ENCODE measurements around the gene MANSC4. TPM values are rescaled to one million over a fixed set of nuclear protein-coding genes. Genes with fewer than 3 reads are reported as not detected.

MANSC4 gene
- total and polyA plus RNA-seq, 10 of the 15 experiments (the other 5 are each of a cell fraction or from before 2014, with no cell fraction given) = 0.18 to 0.21 (median 0.19) TPM; not detected in 7

DNA sequence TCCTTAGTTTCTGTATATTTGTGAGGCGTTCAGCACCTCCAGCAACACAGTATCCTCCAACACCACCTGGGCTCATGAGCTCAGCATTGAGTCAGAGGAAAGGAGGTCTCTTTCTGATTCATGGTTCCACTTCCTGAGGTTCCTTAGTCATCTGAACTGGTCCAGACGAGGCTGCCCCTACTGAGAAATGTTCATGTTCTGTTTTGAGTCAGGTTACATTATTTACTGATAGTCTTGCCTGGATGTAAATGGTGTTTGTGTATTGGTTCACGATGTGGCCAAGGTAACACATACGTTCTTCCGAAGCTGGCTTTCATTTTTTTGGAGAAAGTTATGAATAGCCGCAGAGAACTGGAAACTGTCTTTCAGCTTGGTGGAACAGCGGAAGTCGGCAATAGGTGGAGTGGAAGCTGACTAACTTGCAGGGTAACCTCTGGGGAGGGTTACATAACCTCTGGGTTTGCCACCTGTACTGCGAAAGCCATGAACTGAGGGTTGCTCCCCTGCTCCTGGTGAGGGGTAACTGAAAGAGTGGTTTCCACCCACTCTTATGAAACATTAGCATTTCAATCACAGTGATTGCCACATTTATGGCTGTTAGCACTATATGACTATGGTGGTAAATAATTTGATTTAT, 42.2 kb upstream of the MANSC4 start (continued):
- TF ChIP-seq JUNB (IDR thresholded peaks at IDR 0.05) (peak; percentile 95), NFXL1 (IDR thresholded peaks at IDR 0.05; ENCODE audit: borderline replicate concordance) (no peak)

- ATAC-seq = peak; percentile 61
- DNase-seq (ENCODE audit: low read depth, low spot score) = peak; percentile 48
- Histone ChIP-seq H3K27ac (ENCODE audit: control insufficient read depth, insufficient read depth) (no peak overlapping the region; the same call in 1 of the 2 replicates), H3K4me1 (ENCODE audit: control insufficient read depth, insufficient read depth, low read length) (peaks cover 34% of the 10 kb centered on the region), H3K9ac (ENCODE audit: control insufficient read depth, insufficient read depth, low read length) (no peak overlapping the region), H3K9me3 (replicated peaks; ENCODE audit: control insufficient read depth, insufficient read depth, low read length) (no peaks in the 10 kb centered on the region), H3K4me3 (no peak overlapping the region), H2AFZ (ENCODE audit: control insufficient read depth, low read depth, low read length) (no peak overlapping the region), H3K4me2 (ENCODE audit: control insufficient read depth, insufficient read depth) (peak overlapping the region; percentile 94), H3K36me3 (ENCODE audit: control insufficient read depth in 2 of 2, insufficient read depth in 2 of 2, low read length in 1 of 2) (no peaks in the 10 kb centered on the region), H4K20me1 (ENCODE audit: control insufficient read depth, insufficient read depth) (no peaks in the 10 kb centered on the region), H3K27me3 (replicated peaks in 1 of 2; ENCODE audit: control insufficient read depth in 2 of 2, insufficient read depth in 2 of 2, low read length in 1 of 2) (0 out of 4 replicates have a peak, but pooled peaks cover 0 to 2% of the 10 kb centered on the region in 2 experiments), H3K79me2 (ENCODE audit: control insufficient read depth, insufficient read depth, low read length) (no peaks in the 10 kb centered on the region)
- ChIA-PET CTCF (interaction anchor here (0.6 to 5.5 kb wide), 42 partner anchors 9 to 1051 kb away, joined by 3 to 122 read pairs (median 4); partner anchors contain the start of genes KLHL42 and MANSC4), SMC1A (ENCODE audit: uncharacterized antibody, unreplicated experiment) (interaction anchor here (0.6 to 4.6 kb wide), 19 partner anchors 12 to 119 kb away, joined by 3 to 70 read pairs (median 3); no protein-coding TSS in a partner anchor), POLR2A (interaction anchor here (0.9 to 1.4 kb wide), 2 partner anchors 13 to 88 kb away, joined by 3 to 4 read pairs; no protein-coding TSS in a partner anchor), RAD21 (ENCODE audit: unreplicated experiment) (interaction anchor here (0.9 to 3.9 kb wide), 12 partner anchors 20 to 120 kb away, joined by 3 to 43 read pairs (median 5); partner anchors contain the start of genes KLHL42 and MANSC4)
- in situ Hi-C loops (cut with MboI) = no loop called here
- peak; percentile 41 for FAIRE-seq
- no TSS peak for BruUV-seq (replicated peaks)
- 15% methylated on average over 7 of the region's 7 CpGs for WGBS (ENCODE audit: insufficient coverage, insufficient replicate concordance, low lambda C conversion rate, missing lambda C conversion rate)
- intact Hi-C loops (cut with micrococcal nuclease; ENCODE audit: unreplicated experiment) = loop anchor here (1.0 to 5.0 kb wide), 3 partner anchors 71 to 119 kb away; no protein-coding TSS in a partner anchor
- TF ChIP-seq RUNX3 (IDR thresholded peaks at IDR 0.05; ENCODE audit: low read length) (peak; percentile 74), RAD21 (IDR thresholded peaks at IDR 0.05; ENCODE audit: insufficient read depth, low read depth, low read length) (peak; percentile 68), SREBF1 (IDR thresholded peaks at IDR 0.05; ENCODE audit: low read length) (no peak), CREM (IDR thresholded peaks at IDR 0.05; ENCODE audit: low read depth) (no peak), PML (IDR thresholded peaks at IDR 0.05; ENCODE audit: low read length) (peak; percentile 1; the same call in 1 of the 2 replicates), NR2C1 (IDR thresholded peaks at IDR 0.05) (no peak), CHD1 (IDR thresholded peaks at IDR 0.05; ENCODE audit: low read depth, low read length) (no peak), JUNB (IDR thresholded peaks at IDR 0.05) (no peak), NR2C2 (IDR thresholded peaks at IDR 0.05; ENCODE audit: borderline replicate concordance, control insufficient read depth, insufficient read length, low read depth) (no peak), TCF3 (IDR thresholded peaks at IDR 0.05; ENCODE audit: borderline replicate concordance, insufficient read depth, low read depth, low read length) (no peak), CTCF (IDR thresholded peaks at IDR 0.05 in 2 of 3, conservative IDR thresholded peaks at IDR 0.05 in 1 of 3; ENCODE audit: control insufficient read depth in 2 of 3, extremely low read depth in 1 of 3, insufficient read depth in 1 of 3, low read depth in 3 of 3, low read length in 3 of 3) (peak; percentile 63 to 77 (median 71); a peak in 5 of 6 replicates), SMC3 (IDR thresholded peaks at IDR 0.05; ENCODE audit: borderline replicate concordance, low read length) (peak; percentile 51), ZNF217 (IDR thresholded peaks at IDR 0.05) (no peak)
- TF ChIP-seq, protein P1, sequence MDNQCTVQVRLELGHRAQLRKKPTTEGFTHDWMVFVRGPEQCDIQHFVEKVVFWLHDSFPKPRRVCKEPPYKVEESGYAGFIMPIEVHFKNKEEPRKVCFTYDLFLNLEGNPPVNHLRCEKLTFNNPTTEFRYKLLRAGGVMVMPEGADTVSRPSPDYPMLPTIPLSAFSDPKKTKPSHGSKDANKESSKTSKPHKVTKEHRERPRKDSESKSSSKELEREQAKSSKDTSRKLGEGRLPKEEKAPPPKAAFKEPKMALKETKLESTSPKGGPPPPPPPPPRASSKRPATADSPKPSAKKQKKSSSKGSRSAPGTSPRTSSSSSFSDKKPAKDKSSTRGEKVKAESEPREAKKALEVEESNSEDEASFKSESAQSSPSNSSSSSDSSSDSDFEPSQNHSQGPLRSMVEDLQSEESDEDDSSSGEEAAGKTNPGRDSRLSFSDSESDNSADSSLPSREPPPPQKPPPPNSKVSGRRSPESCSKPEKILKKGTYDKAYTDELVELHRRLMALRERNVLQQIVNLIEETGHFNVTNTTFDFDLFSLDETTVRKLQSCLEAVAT (IDR thresholded peaks at IDR 0.05) = no peak
- TF ChIP-seq, protein P2, sequence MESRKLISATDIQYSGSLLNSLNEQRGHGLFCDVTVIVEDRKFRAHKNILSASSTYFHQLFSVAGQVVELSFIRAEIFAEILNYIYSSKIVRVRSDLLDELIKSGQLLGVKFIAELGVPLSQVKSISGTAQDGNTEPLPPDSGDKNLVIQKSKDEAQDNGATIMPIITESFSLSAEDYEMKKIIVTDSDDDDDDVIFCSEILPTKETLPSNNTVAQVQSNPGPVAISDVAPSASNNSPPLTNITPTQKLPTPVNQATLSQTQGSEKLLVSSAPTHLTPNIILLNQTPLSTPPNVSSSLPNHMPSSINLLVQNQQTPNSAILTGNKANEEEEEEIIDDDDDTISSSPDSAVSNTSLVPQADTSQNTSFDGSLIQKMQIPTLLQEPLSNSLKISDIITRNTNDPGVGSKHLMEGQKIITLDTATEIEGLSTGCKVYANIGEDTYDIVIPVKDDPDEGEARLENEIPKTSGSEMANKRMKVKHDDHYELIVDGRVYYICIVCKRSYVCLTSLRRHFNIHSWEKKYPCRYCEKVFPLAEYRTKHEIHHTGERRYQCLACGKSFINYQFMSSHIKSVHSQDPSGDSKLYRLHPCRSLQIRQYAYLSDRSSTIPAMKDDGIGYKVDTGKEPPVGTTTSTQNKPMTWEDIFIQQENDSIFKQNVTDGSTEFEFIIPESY (IDR thresholded peaks at IDR 0.05) = no peak
Measured at GRCh38 chr12:27821259-27821973, 41.4 kb upstream of the MANSC4 start.

Measured in GM12878 (cell line).